Liver (tissue), 9 donors: ENCODE measurements around the gene ATAD3A. TPM values are rescaled to one million over a fixed set of nuclear protein-coding genes. Genes with fewer than 3 reads are reported as not detected.
"Not testable (repeated sequence)": the region's sequence is repeated elsewhere in the genome, so short reads cannot be mapped to it uniquely, and the experiment has no call there.

Source experiments
- DNase-seq: peaks from one replicate; pipeline ENCODE4 v3.0.0-alpha.2; 2017; ENCODE audit warnings: low spot score
- H3K27ac ChIP-seq, 2 donors: one replicate each; pipeline ENCODE4 v1.7.0; 2013; ENCODE audit warnings: inconsistent platforms in 2 of 2, low read length in 2 of 2, control low read depth in 1 of 2, low read depth in 1 of 2, mild to moderate bottlenecking in 1 of 2
- H3K27me3 ChIP-seq, 4 donors: one replicate each; pipeline versions ENCODE4 v1.6.1 to v1.7.0; 2013; ENCODE audit warnings: low read length in 3 of 4, inconsistent platforms in 1 of 4, mild to moderate bottlenecking in 1 of 4, moderate library complexity in 1 of 4; ENCODE audit not compliant: control insufficient read depth in 4 of 4, insufficient read depth in 4 of 4
- H3K36me3 ChIP-seq, 4 donors: one replicate each; pipeline versions ENCODE4 v1.6.1 to v1.7.0; 2013; ENCODE audit warnings: low read length in 3 of 4, mild to moderate bottlenecking in 3 of 4, low read depth in 1 of 4, moderate library complexity in 1 of 4; ENCODE audit not compliant: control insufficient read depth in 4 of 4, insufficient read depth in 3 of 4
- H3K4me1 ChIP-seq, 4 donors: one replicate each; pipeline versions ENCODE4 v1.6.1 to v1.7.0; 2013; ENCODE audit warnings: low read length in 3 of 4, mild to moderate bottlenecking in 3 of 4, moderate library complexity in 1 of 4; ENCODE audit not compliant: control insufficient read depth in 4 of 4, insufficient read depth in 4 of 4
- H3K4me3 ChIP-seq, 3 donors: one replicate each; pipeline versions ENCODE4 v1.6.1 to v1.7.0; 2013; ENCODE audit warnings: low read length in 3 of 3, control low read depth in 1 of 3, low read depth in 1 of 3, mild to moderate bottlenecking in 1 of 3
- H3K9ac ChIP-seq, 2 donors: one replicate each; pipeline ENCODE4 v1.7.0; 2013; ENCODE audit warnings: low read length in 2 of 2, mild to moderate bottlenecking in 2 of 2, moderate library complexity in 2 of 2, control low read depth in 1 of 2, low read depth in 1 of 2
- H3K9me3 ChIP-seq, 4 donors: one replicate each; pipeline versions ENCODE4 v1.6.1 to v1.7.0; 2013; ENCODE audit warnings: low read length in 3 of 4; ENCODE audit not compliant: control insufficient read depth in 4 of 4
- EGR1 ChIP-seq, 2 donors: IDR thresholded peaks; 2 replicates each; pipeline ENCODE4 v1.6.1; 2016 to 2018; ENCODE audit warnings: antibody characterized with exemption in 2 of 2, low read depth in 2 of 2
- FOXA2 ChIP-seq: IDR thresholded peaks from 2 replicates; pipeline ENCODE4 v1.6.1; 2016; ENCODE audit warnings: antibody characterized with exemption
- GABPA ChIP-seq, 2 donors: IDR thresholded peaks in 1 of 2; conservative IDR thresholded peaks in 1 of 2; 2 replicates each; pipeline ENCODE4 v1.6.1; 2016; ENCODE audit warnings: antibody characterized with exemption in 2 of 2, mild to moderate bottlenecking in 1 of 2, moderate library complexity in 1 of 2
- HNF4A ChIP-seq, 2 donors: conservative IDR thresholded peaks; 2 replicates each; pipeline ENCODE4 v1.6.1; 2016; ENCODE audit warnings: antibody characterized with exemption in 2 of 2, mild to moderate bottlenecking in 2 of 2
- HNF4G ChIP-seq: IDR thresholded peaks from 2 replicates; pipeline ENCODE4 v1.6.1; 2016; ENCODE audit warnings: antibody characterized with exemption
- JUND ChIP-seq, 2 donors: IDR thresholded peaks; 2 replicates each; pipeline ENCODE4 v1.6.1; 2016; ENCODE audit warnings: antibody characterized with exemption in 2 of 2
- RAD21 ChIP-seq, 2 donors: IDR thresholded peaks; 2 replicates each; pipeline ENCODE4 v1.6.1; 2016; ENCODE audit warnings: antibody characterized with exemption in 2 of 2, mild to moderate bottlenecking in 2 of 2
- RXRA ChIP-seq, 2 donors: IDR thresholded peaks; 2 replicates each; pipeline ENCODE4 v1.6.1; 2017 to 2018; ENCODE audit warnings: antibody characterized with exemption in 2 of 2, mild to moderate bottlenecking in 1 of 2
- SP1 ChIP-seq: IDR thresholded peaks from 2 replicates; pipeline ENCODE4 v1.6.1; 2018; ENCODE audit warnings: antibody characterized with exemption, mild to moderate bottlenecking
- YY1 ChIP-seq: IDR thresholded peaks from 2 replicates; pipeline ENCODE4 v1.6.1; 2016; ENCODE audit warnings: antibody characterized with exemption, mild to moderate bottlenecking
- WGBS: extraction: QIAGEN DNeasy Blood & Tissue Kit; methylation state at CpG from one replicate; pipeline ENCODE4 v1.1.7; 2013; 5-methylcytosine and 5-hydroxymethylcytosine counted together
- polyA plus RNA-seq, 2 donors: library from polyadenylated mRNA; stranded (reverse) in 1 of 2; unstranded in 1 of 2; fragments of 200-250 nt in 1 of 2; fragments of >200 nt in 1 of 2; fragmentation: Nextera tagmentation in 1 of 2; extraction: Ambion mirVana in 1 of 2; gene quantifications; one replicate each; pipeline versions ENCODE4 v1.2.1 to v1.2.3, GENCODE V29; 2013 to 2015
- total RNA-seq, 2 donors: library from RNA; depleted of rRNA; stranded (reverse); fragments of >200 nt; gene quantifications; one replicate each; pipeline ENCODE4 v1.2.3, GENCODE V29; 2014
- TF ChIP-seq, protein P1 (sequence below): IDR thresholded peaks from 2 replicates; pipeline ENCODE4 v1.6.1; 2016; ENCODE audit warnings: antibody characterized with exemption
- TF ChIP-seq, protein P2 (sequence below): IDR thresholded peaks from 2 replicates; pipeline ENCODE4 v1.6.1; 2016; ENCODE audit warnings: antibody characterized with exemption
- TF ChIP-seq, protein P3 (sequence below): IDR thresholded peaks from 2 replicates; pipeline ENCODE4 v1.6.1; 2016; ENCODE audit warnings: antibody characterized with exemption, mild to moderate bottlenecking
- TF ChIP-seq, protein P4 (sequence below): IDR thresholded peaks from 2 replicates; pipeline ENCODE4 v1.6.1; 2016; ENCODE audit warnings: antibody characterized with exemption
- donor health status: healthy.
- donor health status: healthy.
- donor health status: healthy.
- donor health status: healthy.
- donor health status: healthy.

Gene ATAD3A
- total and polyA plus RNA-seq, 4 donors = 7.2 to 20.0 (median 15.8) TPM

DNA sequence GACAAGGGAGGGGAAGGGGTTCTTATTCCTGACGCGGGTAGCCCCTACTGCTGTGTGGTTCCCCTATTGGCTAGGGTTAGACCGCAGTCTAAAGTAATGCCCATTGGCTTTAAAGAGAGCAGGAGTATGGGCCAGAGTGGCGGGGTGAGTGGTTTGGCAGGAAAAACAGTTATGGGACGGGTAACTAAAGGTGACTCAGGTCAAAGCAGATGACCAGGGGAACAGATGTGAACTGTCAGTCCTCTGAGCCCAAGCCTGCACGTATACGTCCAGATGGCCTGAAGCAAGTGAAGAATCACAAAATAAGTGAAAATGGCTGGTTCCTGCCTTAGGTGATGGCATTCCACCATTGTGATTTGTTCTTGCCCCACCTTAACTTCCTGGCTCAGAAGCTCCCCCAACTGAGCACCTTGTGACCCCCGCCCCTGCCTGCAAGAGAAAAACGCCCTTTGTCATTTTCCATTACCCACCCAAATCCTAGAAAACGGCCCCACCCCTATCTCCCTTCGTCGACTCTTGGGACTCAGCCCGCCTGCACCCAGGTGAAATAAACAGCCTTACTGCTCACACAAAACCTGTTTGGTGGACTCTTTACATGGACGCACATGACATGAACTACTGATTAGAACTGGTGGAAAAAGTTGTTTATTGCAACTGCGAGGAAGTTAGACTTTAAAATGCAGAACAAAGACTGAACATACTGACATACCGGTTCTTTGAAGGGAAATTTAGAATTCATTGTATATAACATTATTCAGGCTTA is 41.2 kb upstream of the ATAD3A start:
- no peak for TF ChIP-seq GABPA (IDR thresholded peaks at IDR 0.05 in 1 of 2, conservative IDR thresholded peaks at IDR 0.05 in 1 of 2)
- TF ChIP-seq, protein P1, sequence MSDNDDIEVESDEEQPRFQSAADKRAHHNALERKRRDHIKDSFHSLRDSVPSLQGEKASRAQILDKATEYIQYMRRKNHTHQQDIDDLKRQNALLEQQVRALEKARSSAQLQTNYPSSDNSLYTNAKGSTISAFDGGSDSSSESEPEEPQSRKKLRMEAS = no peak
- TF ChIP-seq YY1 = no peak
- TF ChIP-seq, protein P2, sequence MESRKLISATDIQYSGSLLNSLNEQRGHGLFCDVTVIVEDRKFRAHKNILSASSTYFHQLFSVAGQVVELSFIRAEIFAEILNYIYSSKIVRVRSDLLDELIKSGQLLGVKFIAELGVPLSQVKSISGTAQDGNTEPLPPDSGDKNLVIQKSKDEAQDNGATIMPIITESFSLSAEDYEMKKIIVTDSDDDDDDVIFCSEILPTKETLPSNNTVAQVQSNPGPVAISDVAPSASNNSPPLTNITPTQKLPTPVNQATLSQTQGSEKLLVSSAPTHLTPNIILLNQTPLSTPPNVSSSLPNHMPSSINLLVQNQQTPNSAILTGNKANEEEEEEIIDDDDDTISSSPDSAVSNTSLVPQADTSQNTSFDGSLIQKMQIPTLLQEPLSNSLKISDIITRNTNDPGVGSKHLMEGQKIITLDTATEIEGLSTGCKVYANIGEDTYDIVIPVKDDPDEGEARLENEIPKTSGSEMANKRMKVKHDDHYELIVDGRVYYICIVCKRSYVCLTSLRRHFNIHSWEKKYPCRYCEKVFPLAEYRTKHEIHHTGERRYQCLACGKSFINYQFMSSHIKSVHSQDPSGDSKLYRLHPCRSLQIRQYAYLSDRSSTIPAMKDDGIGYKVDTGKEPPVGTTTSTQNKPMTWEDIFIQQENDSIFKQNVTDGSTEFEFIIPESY = no peak
- no peak for TF ChIP-seq RAD21 (IDR thresholded peaks at IDR 0.05)
- TF ChIP-seq EGR1 (IDR thresholded peaks at IDR 0.05; ENCODE audit: low read depth in 2 of 2) = no peak
- TF ChIP-seq JUND (IDR thresholded peaks at IDR 0.05) = no peak
- no peaks in the 10 kb centered on the region for H3K27me3 ChIP-seq

DNA sequence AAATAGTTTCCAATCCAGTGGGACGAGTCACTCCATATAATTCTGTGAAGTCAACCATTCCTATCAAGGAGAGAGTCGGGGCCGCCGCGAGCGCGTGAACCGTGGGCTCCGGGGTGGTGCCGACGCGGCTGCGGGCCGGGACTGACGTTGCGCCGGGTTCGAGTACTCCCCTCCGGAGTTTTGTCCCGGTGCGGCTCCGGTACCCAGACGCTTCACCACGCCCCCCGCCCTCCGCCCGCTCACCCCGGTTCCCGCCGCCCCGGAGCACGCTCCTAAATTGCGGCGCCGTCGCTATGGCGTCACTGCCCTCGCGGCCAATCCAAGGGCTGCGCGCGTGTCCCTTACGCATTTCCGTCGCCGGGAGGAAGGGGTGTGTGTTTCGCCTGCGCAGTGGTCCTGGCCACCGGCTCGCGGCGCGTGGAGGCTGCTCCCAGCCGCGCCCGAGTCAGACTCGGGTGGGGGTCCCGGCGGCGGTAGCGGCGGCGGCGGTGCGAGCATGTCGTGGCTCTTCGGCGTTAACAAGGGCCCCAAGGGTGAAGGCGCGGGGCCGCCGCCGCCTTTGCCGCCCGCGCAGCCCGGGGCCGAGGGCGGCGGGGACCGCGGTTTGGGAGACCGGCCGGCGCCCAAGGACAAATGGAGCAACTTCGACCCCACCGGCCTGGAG is 40.4 kb upstream of the ATAD3A start, which contains the start of gene ATAD3B:
ATAD3B (plus strand) TSS at position 377 of the 664 bp plus-strand sequence; CDS start at position 497, 120 bp downstream.
- TF ChIP-seq RXRA (IDR thresholded peaks at IDR 0.05) (no peak), RAD21 (IDR thresholded peaks at IDR 0.05) (peak in 1 of 2 donors; percentile 15), EGR1 (IDR thresholded peaks at IDR 0.05; ENCODE audit: low read depth in 2 of 2) (no peak), HNF4G (no peak), FOXA2 (no peak), YY1 (peak; percentile 30), SP1 (peak; percentile 48), HNF4A (conservative IDR thresholded peaks at IDR 0.05) (peak in 1 of 2 donors; percentile 15), GABPA (IDR thresholded peaks at IDR 0.05 in 1 of 2, conservative IDR thresholded peaks at IDR 0.05 in 1 of 2) (peak; percentile 71 to 93)
- TF ChIP-seq, protein P1 = no peak
- TF ChIP-seq, protein P3, sequence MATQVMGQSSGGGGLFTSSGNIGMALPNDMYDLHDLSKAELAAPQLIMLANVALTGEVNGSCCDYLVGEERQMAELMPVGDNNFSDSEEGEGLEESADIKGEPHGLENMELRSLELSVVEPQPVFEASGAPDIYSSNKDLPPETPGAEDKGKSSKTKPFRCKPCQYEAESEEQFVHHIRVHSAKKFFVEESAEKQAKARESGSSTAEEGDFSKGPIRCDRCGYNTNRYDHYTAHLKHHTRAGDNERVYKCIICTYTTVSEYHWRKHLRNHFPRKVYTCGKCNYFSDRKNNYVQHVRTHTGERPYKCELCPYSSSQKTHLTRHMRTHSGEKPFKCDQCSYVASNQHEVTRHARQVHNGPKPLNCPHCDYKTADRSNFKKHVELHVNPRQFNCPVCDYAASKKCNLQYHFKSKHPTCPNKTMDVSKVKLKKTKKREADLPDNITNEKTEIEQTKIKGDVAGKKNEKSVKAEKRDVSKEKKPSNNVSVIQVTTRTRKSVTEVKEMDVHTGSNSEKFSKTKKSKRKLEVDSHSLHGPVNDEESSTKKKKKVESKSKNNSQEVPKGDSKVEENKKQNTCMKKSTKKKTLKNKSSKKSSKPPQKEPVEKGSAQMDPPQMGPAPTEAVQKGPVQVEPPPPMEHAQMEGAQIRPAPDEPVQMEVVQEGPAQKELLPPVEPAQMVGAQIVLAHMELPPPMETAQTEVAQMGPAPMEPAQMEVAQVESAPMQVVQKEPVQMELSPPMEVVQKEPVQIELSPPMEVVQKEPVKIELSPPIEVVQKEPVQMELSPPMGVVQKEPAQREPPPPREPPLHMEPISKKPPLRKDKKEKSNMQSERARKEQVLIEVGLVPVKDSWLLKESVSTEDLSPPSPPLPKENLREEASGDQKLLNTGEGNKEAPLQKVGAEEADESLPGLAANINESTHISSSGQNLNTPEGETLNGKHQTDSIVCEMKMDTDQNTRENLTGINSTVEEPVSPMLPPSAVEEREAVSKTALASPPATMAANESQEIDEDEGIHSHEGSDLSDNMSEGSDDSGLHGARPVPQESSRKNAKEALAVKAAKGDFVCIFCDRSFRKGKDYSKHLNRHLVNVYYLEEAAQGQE = no peak
- TF ChIP-seq, protein P2 = no peak
- TF ChIP-seq, protein P4, sequence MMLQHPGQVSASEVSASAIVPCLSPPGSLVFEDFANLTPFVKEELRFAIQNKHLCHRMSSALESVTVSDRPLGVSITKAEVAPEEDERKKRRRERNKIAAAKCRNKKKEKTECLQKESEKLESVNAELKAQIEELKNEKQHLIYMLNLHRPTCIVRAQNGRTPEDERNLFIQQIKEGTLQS = no peak
- Histone ChIP-seq H3K9ac (peak within 1 kb of the TSS; percentile 47 to 60), H3K27ac (peak within 1 kb of the TSS; percentile 35 to 80), H3K4me3 (peak within 1 kb of the TSS; percentile 73 to 87 (median 82)), H3K27me3 (no peaks in the 10 kb centered on the region), H3K9me3 (no peaks in the 10 kb centered on the region), H3K36me3 (no peaks in the 10 kb centered on the region), H3K4me1 (peaks cover 8 to 21% (median 14%) of the 10 kb centered on the region in 4 donors)
- peak; percentile 90 for DNase-seq
- WGBS = under 1% methylated on average over 87 of the region's 87 CpGs

More for the DNA sequence above, 41.2 kb upstream of the ATAD3A start:
- Histone ChIP-seq H3K4me3 (peak overlapping the region; percentile 53 to 87 (median 82)), H3K27ac (peak overlapping the region; percentile 35 to 80), H3K4me1 (peaks cover 8 to 21% (median 14%) of the 10 kb centered on the region in 4 donors), H3K9ac (peak overlapping the region; percentile 4 to 60), H3K36me3 (no peaks in the 10 kb centered on the region), H3K9me3 (no peaks in the 10 kb centered on the region)
- DNase-seq = peak; percentile 41
- 22% methylated on average over 16 of the region's 16 CpGs for WGBS

DNA sequence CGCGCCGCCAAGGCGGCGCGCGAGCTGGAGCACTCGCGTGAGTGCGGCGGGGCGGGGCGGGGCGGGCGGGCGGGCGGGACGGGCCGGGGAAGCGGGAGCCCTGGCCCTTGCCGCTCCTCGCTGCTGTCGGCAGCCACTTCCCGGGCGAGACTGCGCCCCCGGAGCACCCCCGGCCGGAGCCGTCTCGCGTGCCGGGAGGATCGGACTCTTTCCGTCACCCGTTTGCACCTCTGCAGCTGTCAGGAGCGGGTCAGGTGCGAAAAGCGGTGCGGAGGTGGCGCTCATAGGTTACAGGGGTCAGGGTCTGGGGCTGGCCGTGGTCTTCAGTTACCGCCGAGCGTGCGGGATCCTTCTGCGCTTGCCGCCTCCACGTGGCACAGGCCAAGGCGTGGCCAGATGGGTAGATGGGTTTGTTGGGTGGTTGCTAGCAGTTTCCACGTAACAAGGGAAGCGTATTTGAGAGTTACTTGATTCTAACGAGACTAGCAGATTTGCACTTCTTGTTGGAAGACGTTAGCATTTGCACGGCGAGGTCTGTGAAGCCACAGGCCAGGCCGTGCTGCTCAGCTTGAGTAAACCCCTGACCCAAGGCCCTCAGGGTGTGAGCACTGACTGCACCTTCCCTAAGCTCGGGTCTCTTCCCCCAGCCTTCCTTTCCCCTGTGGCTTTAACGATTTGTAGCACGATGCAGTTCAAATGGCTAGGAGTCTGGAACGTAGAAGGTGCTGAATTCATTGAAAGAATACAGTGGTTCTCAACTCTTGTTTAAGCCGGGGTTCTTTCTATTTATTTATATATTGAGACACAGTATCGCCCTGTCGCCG is 39.7 kb upstream of the ATAD3A start:
- not testable (repeated sequence) for H3K27ac ChIP-seq, H3K9me3 ChIP-seq, H3K27me3 ChIP-seq, H3K36me3 ChIP-seq, DNase-seq
- Histone ChIP-seq H3K4me3 (peak overlapping the region; percentile 59 to 82 (median 73)), H3K9ac (peak overlapping the region in 1 of 2 donors; percentile 47), H3K4me1 (peaks cover 8 to 21% (median 14%) of the 10 kb centered on the region in 4 donors)
- 2% methylated on average over 54 of the region's 65 CpGs for WGBS
